ENCODE measurements around the gene GGA1. TPM values are rescaled to one million over a fixed set of nuclear protein-coding genes. Genes with fewer than 3 reads are reported as not detected.

The GGA1 gene
- total RNA-seq, 1 donor from 2014 or later, result 15.7 TPM

GRCh38 chr22:37564111-37564711, 44.4 kb upstream of the GGA1 start:
- H3K27ac ChIP-seq (ENCODE audit: low read depth, low read length), result peak overlapping the region; percentile 65
- peak overlapping the region in 1 of 3 donors; percentile 25 for H3K9ac ChIP-seq (ENCODE audit: low read depth in 1 of 3, low read length in 3 of 3)
- H3K36me3 ChIP-seq (ENCODE audit: control insufficient read depth in 3 of 3, insufficient read depth in 3 of 3, low read length in 3 of 3), result peaks cover 0 to 14% (median 11%) of the 10 kb centered on the region in 3 donors
- peaks cover 51 to 63% (median 55%) of the 10 kb centered on the region in 3 donors for H3K4me1 ChIP-seq (ENCODE audit: control insufficient read depth in 3 of 3, insufficient read depth in 3 of 3, low read length in 3 of 3)
- peaks cover 16 to 54% (median 43%) of the 10 kb centered on the region in 3 donors for H3K27me3 ChIP-seq (ENCODE audit: control insufficient read depth in 3 of 3, insufficient read depth in 3 of 3, low read length in 3 of 3)
- no peaks in the 10 kb centered on the region for H3K9me3 ChIP-seq (ENCODE audit: control insufficient read depth in 3 of 3, low read length in 3 of 3)
- H3K4me3 ChIP-seq (ENCODE audit: low read length in 3 of 3), result peak overlapping the region in 1 of 3 donors; percentile 13

GRCh38 chr22:37565830-37566229, 42.8 kb upstream of the GGA1 start:
- no peak overlapping the region for H3K9ac ChIP-seq (ENCODE audit: low read depth in 1 of 3, low read length in 3 of 3)
- H3K4me1 ChIP-seq (ENCODE audit: control insufficient read depth in 3 of 3, insufficient read depth in 3 of 3, low read length in 3 of 3), result peaks cover 49 to 62% (median 53%) of the 10 kb centered on the region in 3 donors
- H3K36me3 ChIP-seq (ENCODE audit: control insufficient read depth in 3 of 3, insufficient read depth in 3 of 3, low read length in 3 of 3), result peaks cover 0 to 15% (median 11%) of the 10 kb centered on the region in 3 donors
- no peak overlapping the region for H3K27ac ChIP-seq (ENCODE audit: low read depth, low read length)
- H3K9me3 ChIP-seq (ENCODE audit: control insufficient read depth in 3 of 3, low read length in 3 of 3), result no peaks in the 10 kb centered on the region
- no peak overlapping the region for H3K4me3 ChIP-seq (ENCODE audit: low read length in 3 of 3)
- peaks cover 16 to 47% (median 40%) of the 10 kb centered on the region in 3 donors for H3K27me3 ChIP-seq (ENCODE audit: control insufficient read depth in 3 of 3, insufficient read depth in 3 of 3, low read length in 3 of 3)

GRCh38 chr22:37566329-37566837, 42.3 kb upstream of the GGA1 start:
- Histone ChIP-seq H3K27ac (ENCODE audit: low read depth, low read length) (peak overlapping the region; percentile 8), H3K36me3 (ENCODE audit: control insufficient read depth in 3 of 3, insufficient read depth in 3 of 3, low read length in 3 of 3) (peaks cover 0 to 15% (median 11%) of the 10 kb centered on the region in 3 donors), H3K9me3 (ENCODE audit: control insufficient read depth in 3 of 3, low read length in 3 of 3) (no peaks in the 10 kb centered on the region), H3K4me1 (ENCODE audit: control insufficient read depth in 3 of 3, insufficient read depth in 3 of 3, low read length in 3 of 3) (peaks cover 45 to 57% (median 52%) of the 10 kb centered on the region in 3 donors), H3K27me3 (ENCODE audit: control insufficient read depth in 3 of 3, insufficient read depth in 3 of 3, low read length in 3 of 3) (peaks cover 11 to 41% (median 35%) of the 10 kb centered on the region in 3 donors), H3K4me3 (ENCODE audit: low read length in 3 of 3) (no peak overlapping the region), H3K9ac (ENCODE audit: low read depth in 1 of 3, low read length in 3 of 3) (no peak overlapping the region)

GRCh38 chr22:37566903-37567798, 41.5 kb upstream of the GGA1 start:
- H3K9ac ChIP-seq (ENCODE audit: low read depth in 1 of 3, low read length in 3 of 3), result peak overlapping the region in 2 of 3 donors; percentile 12 to 33
- peak overlapping the region; percentile 8 for H3K27ac ChIP-seq (ENCODE audit: low read depth, low read length)
- H3K36me3 ChIP-seq (ENCODE audit: control insufficient read depth in 3 of 3, insufficient read depth in 3 of 3, low read length in 3 of 3), result peaks cover 0 to 14% (median 11%) of the 10 kb centered on the region in 3 donors

GRCh38 chr22:37568012-37568411, 40.6 kb upstream of the GGA1 start:
- H3K4me3 ChIP-seq (ENCODE audit: low read length in 3 of 3), result no peak overlapping the region
- peaks cover 3 to 25% (median 20%) of the 10 kb centered on the region in 3 donors for H3K27me3 ChIP-seq (ENCODE audit: control insufficient read depth in 3 of 3, insufficient read depth in 3 of 3, low read length in 3 of 3)
- H3K27ac ChIP-seq (ENCODE audit: low read depth, low read length), result no peak overlapping the region
- H3K9me3 ChIP-seq (ENCODE audit: control insufficient read depth in 3 of 3, low read length in 3 of 3), result no peaks in the 10 kb centered on the region
- H3K9ac ChIP-seq (ENCODE audit: low read depth in 1 of 3, low read length in 3 of 3), result no peak overlapping the region
- peaks cover 29 to 42% (median 35%) of the 10 kb centered on the region in 3 donors for H3K4me1 ChIP-seq (ENCODE audit: control insufficient read depth in 3 of 3, insufficient read depth in 3 of 3, low read length in 3 of 3)
- peaks cover 0 to 13% (median 11%) of the 10 kb centered on the region in 3 donors for H3K36me3 ChIP-seq (ENCODE audit: control insufficient read depth in 3 of 3, insufficient read depth in 3 of 3, low read length in 3 of 3)

More at GRCh38 chr22:37566903-37567798, 41.5 kb upstream of the GGA1 start:
- Histone ChIP-seq H3K4me3 (ENCODE audit: low read length in 3 of 3) (no peak overlapping the region), H3K27me3 (ENCODE audit: control insufficient read depth in 3 of 3, insufficient read depth in 3 of 3, low read length in 3 of 3) (peaks cover 6 to 33% (median 28%) of the 10 kb centered on the region in 3 donors), H3K9me3 (ENCODE audit: control insufficient read depth in 3 of 3, low read length in 3 of 3) (no peaks in the 10 kb centered on the region), H3K4me1 (ENCODE audit: control insufficient read depth in 3 of 3, insufficient read depth in 3 of 3, low read length in 3 of 3) (peaks cover 37 to 49% (median 44%) of the 10 kb centered on the region in 3 donors)

- peaks cover 0 to 13% (median 11%) of the 10 kb centered on the region in 3 donors for H3K36me3 ChIP-seq (ENCODE audit: control insufficient read depth in 3 of 3, insufficient read depth in 3 of 3, low read length in 3 of 3)
- H3K4me3 ChIP-seq (ENCODE audit: low read length in 3 of 3), result no peak overlapping the region
- no peaks in the 10 kb centered on the region for H3K9me3 ChIP-seq (ENCODE audit: control insufficient read depth in 3 of 3, low read length in 3 of 3)
- H3K27me3 ChIP-seq (ENCODE audit: control insufficient read depth in 3 of 3, insufficient read depth in 3 of 3, low read length in 3 of 3), result peaks cover 3 to 23% (median 17%) of the 10 kb centered on the region in 3 donors
- no peak overlapping the region for H3K9ac ChIP-seq (ENCODE audit: low read depth in 1 of 3, low read length in 3 of 3)
- peaks cover 27 to 37% (median 32%) of the 10 kb centered on the region in 3 donors for H3K4me1 ChIP-seq (ENCODE audit: control insufficient read depth in 3 of 3, insufficient read depth in 3 of 3, low read length in 3 of 3)
- no peak overlapping the region for H3K27ac ChIP-seq (ENCODE audit: low read depth, low read length)
Observed at GRCh38 chr22:37568448-37569008, 40.1 kb upstream of the GGA1 start.

GRCh38 chr22:37569009-37569920, 39.4 kb upstream of the GGA1 start:
- no peak overlapping the region for H3K9ac ChIP-seq (ENCODE audit: low read depth in 1 of 3, low read length in 3 of 3)
- H3K4me1 ChIP-seq (ENCODE audit: control insufficient read depth in 3 of 3, insufficient read depth in 3 of 3, low read length in 3 of 3), result peaks cover 21 to 30% (median 26%) of the 10 kb centered on the region in 3 donors
- peaks cover 0 to 13% (median 11%) of the 10 kb centered on the region in 3 donors for H3K36me3 ChIP-seq (ENCODE audit: control insufficient read depth in 3 of 3, insufficient read depth in 3 of 3, low read length in 3 of 3)
- H3K27me3 ChIP-seq (ENCODE audit: control insufficient read depth in 3 of 3, insufficient read depth in 3 of 3, low read length in 3 of 3), result peaks cover 3 to 17% (median 10%) of the 10 kb centered on the region in 3 donors
- no peaks in the 10 kb centered on the region for H3K9me3 ChIP-seq (ENCODE audit: control insufficient read depth in 3 of 3, low read length in 3 of 3)
- no peak overlapping the region for H3K27ac ChIP-seq (ENCODE audit: low read depth, low read length)
- no peak overlapping the region for H3K4me3 ChIP-seq (ENCODE audit: low read length in 3 of 3)

GRCh38 chr22:37569921-37570660, 38.5 kb upstream of the GGA1 start:
- Histone ChIP-seq H3K36me3 (ENCODE audit: control insufficient read depth in 3 of 3, insufficient read depth in 3 of 3, low read length in 3 of 3) (peaks cover 0 to 13% (median 11%) of the 10 kb centered on the region in 3 donors), H3K27ac (ENCODE audit: low read depth, low read length) (no peak overlapping the region), H3K4me3 (ENCODE audit: low read length in 3 of 3) (no peak overlapping the region), H3K27me3 (ENCODE audit: control insufficient read depth in 3 of 3, insufficient read depth in 3 of 3, low read length in 3 of 3) (peaks cover 3 to 17% (median 10%) of the 10 kb centered on the region in 3 donors), H3K4me1 (ENCODE audit: control insufficient read depth in 3 of 3, insufficient read depth in 3 of 3, low read length in 3 of 3) (peaks cover 18 to 25% (median 22%) of the 10 kb centered on the region in 3 donors), H3K9me3 (ENCODE audit: control insufficient read depth in 3 of 3, low read length in 3 of 3) (no peaks in the 10 kb centered on the region), H3K9ac (ENCODE audit: low read depth in 1 of 3, low read length in 3 of 3) (no peak overlapping the region)

All from skeletal muscle tissue (tissue), 4 donors.